Activated T-helper 17 cell treated with anti-CD3 and anti-CD28 coated beads, Interleukin-2, amount 50 U/mL, for 72 hours (primary cell): ENCODE measurements around the gene STN1. TPM values are rescaled to one million over a fixed set of nuclear protein-coding genes. Genes with fewer than 3 reads are reported as not detected.

ENCODE experiments used
- ATAC-seq: fragments of 150-1000 bp; cut with Tn5 transposase; replicated peaks from 2 replicates; pipeline ENCODE4 v1.10.0; 2021; ENCODE audit warnings: mild to moderate bottlenecking, moderate library complexity
- H3K27ac Mint-ChIP-seq: one replicate; pipeline ENCODE4 v1.8.0; 2022; ENCODE audit warnings: mixed read lengths
- H3K27me3 Mint-ChIP-seq: one replicate; pipeline ENCODE4 v1.8.0; 2022; ENCODE audit warnings: mixed read lengths
- H3K36me3 Mint-ChIP-seq: one replicate; pipeline ENCODE4 v1.8.0; 2022; ENCODE audit warnings: low read depth, mild to moderate bottlenecking, mixed read lengths
- H3K4me1 Mint-ChIP-seq: one replicate; pipeline ENCODE4 v1.8.0; 2022; ENCODE audit warnings: mixed read lengths
- H3K4me3 Mint-ChIP-seq: one replicate; pipeline ENCODE4 v1.8.0; 2022; ENCODE audit warnings: mild to moderate bottlenecking, mixed read lengths
- H3K9me3 Mint-ChIP-seq: one replicate; pipeline ENCODE4 v1.8.0; 2022; ENCODE audit warnings: mixed read lengths
- total RNA-seq, 2 donors: library from RNA; stranded (reverse); gene quantifications; one replicate each; pipeline ENCODE4 v1.2.3, GENCODE V29; 2022

Gene STN1
- total RNA-seq, 2 donors from 2014 or later, result 41.9 to 45.4 TPM

GRCh38 chr10:103934308-103934707 lies 16.3 kb upstream of the STN1 start:
- ATAC-seq, result no peak
- Mint-ChIP-seq H3K4me3 (no peak overlapping the region), H3K9me3 (no peaks in the 10 kb centered on the region), H3K27ac (no peak overlapping the region), H3K36me3 (no peaks in the 10 kb centered on the region), H3K27me3 (no peaks in the 10 kb centered on the region), H3K4me1 (no peaks in the 10 kb centered on the region)

GRCh38 chr10:103933557-103934121 lies 15.7 kb upstream of the STN1 start:
- ATAC-seq, result no peak
- H3K9me3 Mint-ChIP-seq, result no peaks in the 10 kb centered on the region
- H3K36me3 Mint-ChIP-seq, result no peaks in the 10 kb centered on the region
- no peaks in the 10 kb centered on the region for H3K4me1 Mint-ChIP-seq
- no peaks in the 10 kb centered on the region for H3K27me3 Mint-ChIP-seq
- H3K27ac Mint-ChIP-seq, result no peak overlapping the region
- no peak overlapping the region for H3K4me3 Mint-ChIP-seq

- no peak for ATAC-seq
- Mint-ChIP-seq H3K9me3 (no peaks in the 10 kb centered on the region), H3K36me3 (no peaks in the 10 kb centered on the region), H3K4me3 (no peak overlapping the region), H3K4me1 (no peaks in the 10 kb centered on the region), H3K27ac (no peak overlapping the region), H3K27me3 (no peaks in the 10 kb centered on the region)
Measured at GRCh38 chr10:103932971-103933370, 15.0 kb upstream of the STN1 start.

- ATAC-seq, result no peak
- Mint-ChIP-seq H3K27ac (no peak overlapping the region), H3K9me3 (no peaks in the 10 kb centered on the region), H3K27me3 (no peaks in the 10 kb centered on the region), H3K4me3 (no peak overlapping the region), H3K36me3 (no peaks in the 10 kb centered on the region), H3K4me1 (no peaks in the 10 kb centered on the region)
Measured at GRCh38 chr10:103932271-103932670, 14.3 kb upstream of the STN1 start.

GRCh38 chr10:103931603-103932002 lies 13.6 kb upstream of the STN1 start:
- Mint-ChIP-seq H3K4me1 (no peaks in the 10 kb centered on the region), H3K4me3 (no peak overlapping the region), H3K36me3 (no peaks in the 10 kb centered on the region), H3K27ac (no peak overlapping the region), H3K9me3 (no peaks in the 10 kb centered on the region), H3K27me3 (no peaks in the 10 kb centered on the region)
- no peak for ATAC-seq

GRCh38 chr10:103930881-103931280 lies 12.9 kb upstream of the STN1 start:
- no peak overlapping the region for H3K27ac Mint-ChIP-seq
- ATAC-seq, result no peak
- H3K36me3 Mint-ChIP-seq, result no peaks in the 10 kb centered on the region
- no peaks in the 10 kb centered on the region for H3K27me3 Mint-ChIP-seq
- no peaks in the 10 kb centered on the region for H3K9me3 Mint-ChIP-seq
- H3K4me3 Mint-ChIP-seq, result no peak overlapping the region
- no peaks in the 10 kb centered on the region for H3K4me1 Mint-ChIP-seq

GRCh38 chr10:103930449-103930848 lies 12.5 kb upstream of the STN1 start:
- no peaks in the 10 kb centered on the region for H3K27me3 Mint-ChIP-seq
- H3K36me3 Mint-ChIP-seq, result no peaks in the 10 kb centered on the region
- no peaks in the 10 kb centered on the region for H3K4me1 Mint-ChIP-seq
- ATAC-seq, result no peak
- no peaks in the 10 kb centered on the region for H3K9me3 Mint-ChIP-seq
- no peak overlapping the region for H3K27ac Mint-ChIP-seq
- no peak overlapping the region for H3K4me3 Mint-ChIP-seq

GRCh38 chr10:103929381-103929921 lies 11.5 kb upstream of the STN1 start:
- Mint-ChIP-seq H3K27me3 (no peaks in the 10 kb centered on the region), H3K9me3 (no peaks in the 10 kb centered on the region), H3K4me1 (no peaks in the 10 kb centered on the region), H3K27ac (no peak overlapping the region), H3K4me3 (no peak overlapping the region), H3K36me3 (no peaks in the 10 kb centered on the region)
- ATAC-seq, result no peak

- ATAC-seq, result no peak
- H3K27ac Mint-ChIP-seq, result no peak overlapping the region
- no peak overlapping the region for H3K4me3 Mint-ChIP-seq
- H3K27me3 Mint-ChIP-seq, result no peaks in the 10 kb centered on the region
- no peaks in the 10 kb centered on the region for H3K9me3 Mint-ChIP-seq
- no peaks in the 10 kb centered on the region for H3K4me1 Mint-ChIP-seq
- H3K36me3 Mint-ChIP-seq, result no peaks in the 10 kb centered on the region
Measured at GRCh38 chr10:103928784-103929183, 10.8 kb upstream of the STN1 start.

- Mint-ChIP-seq H3K36me3 (no peaks in the 10 kb centered on the region), H3K4me1 (no peaks in the 10 kb centered on the region), H3K27ac (no peak overlapping the region), H3K4me3 (no peak overlapping the region), H3K27me3 (no peaks in the 10 kb centered on the region), H3K9me3 (no peaks in the 10 kb centered on the region)
- no peak for ATAC-seq
Measured at GRCh38 chr10:103926722-103927319, 8.8 kb upstream of the STN1 start.

GRCh38 chr10:103925591-103925990 lies 7.6 kb upstream of the STN1 start:
- ATAC-seq, result no peak
- no peaks in the 10 kb centered on the region for H3K36me3 Mint-ChIP-seq
- H3K9me3 Mint-ChIP-seq, result no peaks in the 10 kb centered on the region
- no peak overlapping the region for H3K27ac Mint-ChIP-seq
- no peak overlapping the region for H3K4me3 Mint-ChIP-seq
- H3K4me1 Mint-ChIP-seq, result no peaks in the 10 kb centered on the region
- H3K27me3 Mint-ChIP-seq, result no peaks in the 10 kb centered on the region

GRCh38 chr10:103923502-103923901 lies 5.5 kb upstream of the STN1 start:
- Mint-ChIP-seq H3K27ac (no peak overlapping the region), H3K9me3 (no peaks in the 10 kb centered on the region), H3K36me3 (no peaks in the 10 kb centered on the region), H3K27me3 (no peaks in the 10 kb centered on the region), H3K4me1 (peaks cover 4% of the 10 kb centered on the region), H3K4me3 (no peak overlapping the region)
- ATAC-seq, result no peak

- no peaks in the 10 kb centered on the region for H3K27me3 Mint-ChIP-seq
Measured at GRCh38 chr10:103922659-103923058, 4.7 kb upstream of the STN1 start.

GRCh38 chr10:103921750-103922195 lies 3.8 kb upstream of the STN1 start:
- no peak for ATAC-seq
- H3K9me3 Mint-ChIP-seq, result no peaks in the 10 kb centered on the region
- peaks cover 4% of the 10 kb centered on the region for H3K4me1 Mint-ChIP-seq
- no peak overlapping the region for H3K27ac Mint-ChIP-seq
- no peak overlapping the region for H3K4me3 Mint-ChIP-seq
- no peaks in the 10 kb centered on the region for H3K36me3 Mint-ChIP-seq
- no peaks in the 10 kb centered on the region for H3K27me3 Mint-ChIP-seq

More at GRCh38 chr10:103922659-103923058, 4.7 kb upstream of the STN1 start:
- H3K4me3 Mint-ChIP-seq, result no peak overlapping the region
- ATAC-seq, result no peak
- no peaks in the 10 kb centered on the region for H3K9me3 Mint-ChIP-seq
- H3K27ac Mint-ChIP-seq, result no peak overlapping the region
- H3K4me1 Mint-ChIP-seq, result peaks cover 4% of the 10 kb centered on the region
- no peaks in the 10 kb centered on the region for H3K36me3 Mint-ChIP-seq

- H3K4me3 Mint-ChIP-seq, result no peak overlapping the region
- no peaks in the 10 kb centered on the region for H3K9me3 Mint-ChIP-seq
- H3K27me3 Mint-ChIP-seq, result no peaks in the 10 kb centered on the region
- H3K27ac Mint-ChIP-seq, result no peak overlapping the region
- H3K4me1 Mint-ChIP-seq, result peaks cover 4% of the 10 kb centered on the region
- no peak for ATAC-seq
- H3K36me3 Mint-ChIP-seq, result peaks cover 2% of the 10 kb centered on the region
Measured at GRCh38 chr10:103921248-103921647, 3.3 kb upstream of the STN1 start.
